GM23338 (cell line): Measurements from ENCODE around the gene SARM1. TPM values are rescaled to one million over a fixed set of nuclear protein-coding genes. Genes with fewer than 3 reads are reported as not detected.

ENCODE experiments used
- ATAC-seq: fragments of 200-7000 bp; cut with Tn5 transposase; 3 replicates; pipeline ENCODE4 v1.9.1; 2020
- DNase-seq: peaks from one replicate; pipeline ENCODE4 v3.0.0-alpha.2; 2015; ENCODE audit warnings: low spot score
- H2AFZ ChIP-seq: fragments of 200-600 bp; sonication (generic); 2 replicates; pipeline ENCODE4 v1.8.0; 2016; ENCODE audit warnings: antibody characterized with exemption, mild to moderate bottlenecking, moderate library complexity
- H3F3A ChIP-seq: fragments of 200-600 bp; sonication (generic); replicated peaks from 2 replicates; pipeline ENCODE4 v1.8.0; 2017; ENCODE audit warnings: antibody characterized with exemption, mixed run types, low read depth
- H3K27ac ChIP-seq: fragments of 200-600 bp; sonication (generic); 2 replicates; pipeline ENCODE4 v1.6.1; 2016; ENCODE audit warnings: low read depth
- H3K27me3 ChIP-seq: fragments of 200-600 bp; sonication (generic); 2 replicates; pipeline ENCODE4 v1.8.0; 2016; ENCODE audit warnings: mild to moderate bottlenecking, mixed run types, moderate library complexity; ENCODE audit not compliant: insufficient read depth
- H3K36me3 ChIP-seq: fragments of 200-600 bp; sonication (generic); 2 replicates; pipeline ENCODE4 v1.8.0; 2016; ENCODE audit warnings: mild to moderate bottlenecking; ENCODE audit not compliant: insufficient read depth
- H3K4me1 ChIP-seq: fragments of 200-600 bp; sonication (generic); 2 replicates; pipeline ENCODE4 v1.8.0; 2016; ENCODE audit warnings: mild to moderate bottlenecking, moderate library complexity; ENCODE audit not compliant: insufficient read depth
- H3K4me2 ChIP-seq: fragments of 200-600 bp; sonication (generic); 2 replicates; pipeline ENCODE4 v1.7.1; 2017; ENCODE audit warnings: mixed run types
- H3K4me3 ChIP-seq: fragments of 200-600 bp; sonication (generic); 2 replicates; pipeline ENCODE4 v1.6.1; 2016; ENCODE audit warnings: mixed run types
- H3K79me2 ChIP-seq: fragments of 200-600 bp; sonication (generic); replicated peaks from 2 replicates; pipeline ENCODE4 v1.8.0; 2017; ENCODE audit warnings: mild to moderate bottlenecking; ENCODE audit not compliant: insufficient read depth
- H3K9me2 ChIP-seq: fragments of 200-600 bp; sonication (generic); 2 replicates; pipeline ENCODE4 v1.8.0; 2017; ENCODE audit not compliant: insufficient read depth
- H4K20me1 ChIP-seq: fragments of 200-600 bp; sonication (generic); replicated peaks from 2 replicates; pipeline ENCODE4 v1.8.0; 2017; ENCODE audit warnings: mild to moderate bottlenecking; ENCODE audit not compliant: insufficient read depth
- H3K27ac Mint-ChIP-seq: 2 replicates; pipeline ENCODE4 v1.8.0; 2020; ENCODE audit warnings: inconsistent platforms, mild to moderate bottlenecking, moderate library complexity, mixed read lengths
- H3K27me3 Mint-ChIP-seq: 3 replicates; pipeline ENCODE4 v1.8.0; 2022; ENCODE audit warnings: low read depth, mild to moderate bottlenecking, moderate library complexity, mixed read lengths, inconsistent platforms; ENCODE audit not compliant: insufficient read depth, poor library complexity
- H3K36me3 Mint-ChIP-seq: 3 replicates; pipeline ENCODE4 v1.8.0; 2021; ENCODE audit warnings: low read depth, mild to moderate bottlenecking, inconsistent platforms, moderate library complexity, mixed read lengths
- H3K4me1 Mint-ChIP-seq: 3 replicates; pipeline ENCODE4 v1.8.0; 2020; ENCODE audit warnings: mild to moderate bottlenecking, inconsistent platforms, mixed read lengths
- H3K4me3 Mint-ChIP-seq: 3 replicates; pipeline ENCODE4 v1.8.0; 2021; ENCODE audit warnings: moderate library complexity, mild to moderate bottlenecking, inconsistent platforms, mixed read lengths
- H3K9me3 Mint-ChIP-seq: 3 replicates; pipeline ENCODE4 v1.8.0; 2020; ENCODE audit warnings: moderate library complexity, mild to moderate bottlenecking, inconsistent platforms, mixed read lengths
- CREB1 ChIP-seq: fragments of 250-450 bp; sonication (Bioruptor Pico); IDR thresholded peaks from 2 replicates; pipeline ENCODE4 v1.5.0; 2020; ENCODE audit warnings: low read depth, mild to moderate bottlenecking, moderate library complexity
- EZH2 ChIP-seq: fragments of 200-600 bp; sonication (generic); IDR thresholded peaks from one replicate; pipeline ENCODE4 v1.8.0; 2017; ENCODE audit warnings: antibody characterized with exemption, mild to moderate bottlenecking, low read depth; ENCODE audit not compliant: unreplicated experiment
- EZH2phosphoT487 ChIP-seq: fragments of 200-600 bp; sonication (generic); IDR thresholded peaks from one replicate; pipeline ENCODE4 v1.8.1; 2018; ENCODE audit warnings: antibody characterized with exemption; ENCODE audit not compliant: unreplicated experiment
- JUNB ChIP-seq: IDR thresholded peaks from one replicate; pipeline ENCODE4 v1.6.1; 2016; ENCODE audit warnings: antibody characterized with exemption; ENCODE audit not compliant: unreplicated experiment
- STAT1 ChIP-seq: IDR thresholded peaks from one replicate; pipeline ENCODE4 v1.6.1; 2016; ENCODE audit warnings: antibody characterized with exemption; ENCODE audit not compliant: unreplicated experiment
- ZNF114 ChIP-seq: fragments of 250-450 bp; sonication (Bioruptor Pico); IDR thresholded peaks from 2 replicates; pipeline ENCODE4 v1.5.0; 2020; ENCODE audit warnings: mild to moderate bottlenecking, moderate library complexity
- ZNF331 ChIP-seq: fragments of 250-450 bp; sonication (Bioruptor Pico); IDR thresholded peaks from 2 replicates; pipeline ENCODE4 v1.5.0; 2020; ENCODE audit warnings: low read depth, mild to moderate bottlenecking, moderate library complexity
- polyA plus RNA-seq: library from polyadenylated mRNA; unstranded; fragments of >200 nt; fragmentation: Nextera tagmentation; extraction: Ambion mirVana; gene quantifications from 2 replicates; pipeline ENCODE4 v1.2.1, GENCODE V29; 2016
- total RNA-seq: library from RNA; depleted of rRNA; stranded (reverse); fragments of >200 nt; shearing (Covaris generic); gene quantifications from 2 replicates; pipeline ENCODE4 v1.2.3, GENCODE V29; 2014
- TF ChIP-seq, protein P1 (sequence below), 2 experiments: fragments of 200-600 bp in 1 of 2; sonication (generic) in 1 of 2; conservative IDR thresholded peaks; 2 replicates each; pipeline versions ENCODE4 v1.5.1 to v1.6.1; 2016 to 2017; ENCODE audit warnings: antibody characterized with exemption in 2 of 2, low read depth in 2 of 2, mild to moderate bottlenecking in 2 of 2, moderate library complexity in 1 of 2
- TF ChIP-seq, protein P2 (sequence below): IDR thresholded peaks from 2 replicates; pipeline ENCODE4 v1.6.1; 2016; ENCODE audit warnings: antibody characterized with exemption
- TF ChIP-seq, protein P3 (sequence below): fragments of 250-450 bp; sonication (Bioruptor Pico); IDR thresholded peaks from 2 replicates; pipeline ENCODE4 v1.5.0; 2020; ENCODE audit warnings: mild to moderate bottlenecking, moderate library complexity

The SARM1 gene
- total and polyA plus RNA-seq, 2 experiments from 2014 or later: 0.89 to 15.3 TPM

DNA sequence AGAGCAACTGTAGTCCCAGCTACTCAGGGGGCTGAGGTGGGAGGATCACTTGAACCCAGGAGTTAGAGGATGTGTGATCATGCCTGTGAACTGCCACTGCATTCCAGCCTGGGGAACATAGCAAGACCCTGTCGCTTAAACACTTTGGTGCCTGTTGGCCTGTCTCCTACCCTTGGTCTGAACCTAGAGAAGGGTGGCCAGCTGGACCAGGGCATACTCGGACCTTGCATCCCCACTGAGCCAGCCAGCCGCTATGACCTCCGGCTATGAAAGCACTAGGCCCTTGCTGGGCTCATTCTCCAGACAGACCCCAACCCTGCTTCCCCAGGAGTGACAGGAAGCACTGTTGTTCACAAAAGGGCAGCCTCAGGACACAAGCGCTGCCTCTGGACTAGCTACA is 40.8 kb upstream of the SARM1 start (continued):
- TF ChIP-seq, protein P1, sequence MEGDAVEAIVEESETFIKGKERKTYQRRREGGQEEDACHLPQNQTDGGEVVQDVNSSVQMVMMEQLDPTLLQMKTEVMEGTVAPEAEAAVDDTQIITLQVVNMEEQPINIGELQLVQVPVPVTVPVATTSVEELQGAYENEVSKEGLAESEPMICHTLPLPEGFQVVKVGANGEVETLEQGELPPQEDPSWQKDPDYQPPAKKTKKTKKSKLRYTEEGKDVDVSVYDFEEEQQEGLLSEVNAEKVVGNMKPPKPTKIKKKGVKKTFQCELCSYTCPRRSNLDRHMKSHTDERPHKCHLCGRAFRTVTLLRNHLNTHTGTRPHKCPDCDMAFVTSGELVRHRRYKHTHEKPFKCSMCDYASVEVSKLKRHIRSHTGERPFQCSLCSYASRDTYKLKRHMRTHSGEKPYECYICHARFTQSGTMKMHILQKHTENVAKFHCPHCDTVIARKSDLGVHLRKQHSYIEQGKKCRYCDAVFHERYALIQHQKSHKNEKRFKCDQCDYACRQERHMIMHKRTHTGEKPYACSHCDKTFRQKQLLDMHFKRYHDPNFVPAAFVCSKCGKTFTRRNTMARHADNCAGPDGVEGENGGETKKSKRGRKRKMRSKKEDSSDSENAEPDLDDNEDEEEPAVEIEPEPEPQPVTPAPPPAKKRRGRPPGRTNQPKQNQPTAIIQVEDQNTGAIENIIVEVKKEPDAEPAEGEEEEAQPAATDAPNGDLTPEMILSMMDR (conservative IDR thresholded peaks at IDR 0.05; ENCODE audit: low read depth in 2 of 2): no peak
- TF ChIP-seq ZNF331 (CRISPR knock-in tag): no peak
- TF ChIP-seq EZH2phosphoT487: no peak

DNA sequence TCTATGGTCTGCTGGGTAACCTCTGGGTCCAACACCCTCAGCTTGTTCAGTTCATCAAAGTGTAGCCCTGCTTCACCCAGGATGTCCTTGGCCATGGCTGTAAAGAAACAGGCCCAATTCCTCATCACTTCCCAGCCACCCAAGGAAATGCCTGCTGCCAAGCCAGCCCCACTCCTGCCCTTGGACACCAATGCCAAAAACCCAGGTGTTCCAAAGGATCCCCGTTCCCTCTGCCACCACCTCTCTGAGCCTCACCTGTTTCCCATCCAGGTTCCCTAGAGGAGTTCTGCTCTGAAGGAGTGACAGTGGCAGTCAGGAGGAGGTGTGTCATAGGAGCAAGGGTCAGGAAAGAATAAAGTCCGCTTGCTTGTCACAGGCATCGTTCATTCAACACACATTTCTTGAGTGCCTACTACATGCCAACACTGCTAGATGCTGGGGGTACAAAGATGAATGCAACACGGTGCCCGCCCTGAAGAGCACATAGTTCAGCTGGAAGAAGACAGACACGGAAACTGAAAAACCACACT is 39.5 kb upstream of the SARM1 start:
- no peaks in the 10 kb centered on the region for H3K9me3 Mint-ChIP-seq
- DNase-seq (no peak), ATAC-seq (no peak)
- Histone ChIP-seq H3K4me3 (no peak overlapping the region), H3F3A (peaks cover 11% of the 10 kb centered on the region; the same call in 1 of the 2 replicates), H3K9me2 (no peaks in the 10 kb centered on the region), H2AFZ (no peak overlapping the region), H3K4me2 (no peak overlapping the region), H3K27ac (no peak overlapping the region), H4K20me1 (peaks cover 22% of the 10 kb centered on the region), H3K79me2 (peaks cover 6% of the 10 kb centered on the region), H3K4me1 (peaks cover 11% of the 10 kb centered on the region), H3K36me3 (peaks cover 18% of the 10 kb centered on the region), H3K27me3 (no peaks in the 10 kb centered on the region)
- H3K36me3 Mint-ChIP-seq: peaks cover 28% of the 10 kb centered on the region
- H3K27me3 Mint-ChIP-seq: peaks cover 15% of the 10 kb centered on the region
- no peak overlapping the region for H3K4me3 Mint-ChIP-seq
- no peak overlapping the region for H3K27ac Mint-ChIP-seq
- TF ChIP-seq, protein P2, sequence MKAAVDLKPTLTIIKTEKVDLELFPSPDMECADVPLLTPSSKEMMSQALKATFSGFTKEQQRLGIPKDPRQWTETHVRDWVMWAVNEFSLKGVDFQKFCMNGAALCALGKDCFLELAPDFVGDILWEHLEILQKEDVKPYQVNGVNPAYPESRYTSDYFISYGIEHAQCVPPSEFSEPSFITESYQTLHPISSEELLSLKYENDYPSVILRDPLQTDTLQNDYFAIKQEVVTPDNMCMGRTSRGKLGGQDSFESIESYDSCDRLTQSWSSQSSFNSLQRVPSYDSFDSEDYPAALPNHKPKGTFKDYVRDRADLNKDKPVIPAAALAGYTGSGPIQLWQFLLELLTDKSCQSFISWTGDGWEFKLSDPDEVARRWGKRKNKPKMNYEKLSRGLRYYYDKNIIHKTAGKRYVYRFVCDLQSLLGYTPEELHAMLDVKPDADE: no peak
- TF ChIP-seq STAT1: no peak
- no peak for TF ChIP-seq JUNB
- no peak for TF ChIP-seq ZNF114 (CRISPR knock-in tag)
- no peak for TF ChIP-seq CREB1 (CRISPR knock-in tag)
- TF ChIP-seq, protein P3, sequence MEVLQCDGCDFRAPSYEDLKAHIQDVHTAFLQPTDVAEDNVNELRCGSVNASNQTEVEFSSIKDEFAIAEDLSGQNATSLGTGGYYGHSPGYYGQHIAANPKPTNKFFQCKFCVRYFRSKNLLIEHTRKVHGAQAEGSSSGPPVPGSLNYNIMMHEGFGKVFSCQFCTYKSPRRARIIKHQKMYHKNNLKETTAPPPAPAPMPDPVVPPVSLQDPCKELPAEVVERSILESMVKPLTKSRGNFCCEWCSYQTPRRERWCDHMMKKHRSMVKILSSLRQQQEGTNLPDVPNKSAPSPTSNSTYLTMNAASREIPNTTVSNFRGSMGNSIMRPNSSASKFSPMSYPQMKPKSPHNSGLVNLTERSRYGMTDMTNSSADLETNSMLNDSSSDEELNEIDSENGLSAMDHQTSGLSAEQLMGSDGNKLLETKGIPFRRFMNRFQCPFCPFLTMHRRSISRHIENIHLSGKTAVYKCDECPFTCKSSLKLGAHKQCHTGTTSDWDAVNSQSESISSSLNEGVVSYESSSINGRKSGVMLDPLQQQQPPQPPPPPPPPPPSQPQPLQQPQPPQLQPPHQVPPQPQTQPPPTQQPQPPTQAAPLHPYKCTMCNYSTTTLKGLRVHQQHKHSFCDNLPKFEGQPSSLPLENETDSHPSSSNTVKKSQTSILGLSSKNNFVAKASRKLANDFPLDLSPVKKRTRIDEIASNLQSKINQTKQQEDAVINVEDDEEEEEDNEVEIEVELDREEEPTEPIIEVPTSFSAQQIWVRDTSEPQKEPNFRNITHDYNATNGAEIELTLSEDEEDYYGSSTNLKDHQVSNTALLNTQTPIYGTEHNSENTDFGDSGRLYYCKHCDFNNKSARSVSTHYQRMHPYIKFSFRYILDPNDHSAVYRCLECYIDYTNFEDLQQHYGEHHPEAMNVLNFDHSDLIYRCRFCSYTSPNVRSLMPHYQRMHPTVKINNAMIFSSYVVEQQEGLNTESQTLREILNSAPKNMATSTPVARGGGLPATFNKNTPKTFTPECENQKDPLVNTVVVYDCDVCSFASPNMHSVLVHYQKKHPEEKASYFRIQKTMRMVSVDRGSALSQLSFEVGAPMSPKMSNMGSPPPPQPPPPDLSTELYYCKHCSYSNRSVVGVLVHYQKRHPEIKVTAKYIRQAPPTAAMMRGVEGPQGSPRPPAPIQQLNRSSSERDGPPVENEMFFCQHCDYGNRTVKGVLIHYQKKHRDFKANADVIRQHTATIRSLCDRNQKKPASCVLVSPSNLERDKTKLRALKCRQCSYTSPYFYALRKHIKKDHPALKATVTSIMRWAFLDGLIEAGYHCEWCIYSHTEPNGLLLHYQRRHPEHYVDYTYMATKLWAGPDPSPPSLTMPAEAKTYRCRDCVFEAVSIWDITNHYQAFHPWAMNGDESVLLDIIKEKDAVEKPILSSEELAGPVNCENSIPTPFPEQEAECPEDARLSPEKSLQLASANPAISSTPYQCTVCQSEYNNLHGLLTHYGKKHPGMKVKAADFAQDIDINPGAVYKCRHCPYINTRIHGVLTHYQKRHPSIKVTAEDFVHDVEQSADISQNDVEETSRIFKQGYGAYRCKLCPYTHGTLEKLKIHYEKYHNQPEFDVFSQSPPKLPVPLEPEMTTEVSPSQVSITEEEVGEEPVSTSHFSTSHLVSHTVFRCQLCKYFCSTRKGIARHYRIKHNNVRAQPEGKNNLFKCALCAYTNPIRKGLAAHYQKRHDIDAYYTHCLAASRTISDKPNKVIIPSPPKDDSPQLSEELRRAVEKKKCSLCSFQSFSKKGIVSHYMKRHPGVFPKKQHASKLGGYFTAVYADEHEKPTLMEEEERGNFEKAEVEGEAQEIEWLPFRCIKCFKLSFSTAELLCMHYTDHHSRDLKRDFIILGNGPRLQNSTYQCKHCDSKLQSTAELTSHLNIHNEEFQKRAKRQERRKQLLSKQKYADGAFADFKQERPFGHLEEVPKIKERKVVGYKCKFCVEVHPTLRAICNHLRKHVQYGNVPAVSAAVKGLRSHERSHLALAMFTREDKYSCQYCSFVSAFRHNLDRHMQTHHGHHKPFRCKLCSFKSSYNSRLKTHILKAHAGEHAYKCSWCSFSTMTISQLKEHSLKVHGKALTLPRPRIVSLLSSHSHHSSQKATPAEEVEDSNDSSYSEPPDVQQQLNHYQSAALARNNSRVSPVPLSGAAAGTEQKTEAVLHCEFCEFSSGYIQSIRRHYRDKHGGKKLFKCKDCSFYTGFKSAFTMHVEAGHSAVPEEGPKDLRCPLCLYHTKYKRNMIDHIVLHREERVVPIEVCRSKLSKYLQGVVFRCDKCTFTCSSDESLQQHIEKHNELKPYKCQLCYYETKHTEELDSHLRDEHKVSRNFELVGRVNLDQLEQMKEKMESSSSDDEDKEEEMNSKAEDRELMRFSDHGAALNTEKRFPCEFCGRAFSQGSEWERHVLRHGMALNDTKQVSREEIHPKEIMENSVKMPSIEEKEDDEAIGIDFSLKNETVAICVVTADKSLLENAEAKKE (CRISPR knock-in tag): no peak
- no peak for TF ChIP-seq EZH2
- TF ChIP-seq ZNF331 (CRISPR knock-in tag): no peak
- peaks cover 18% of the 10 kb centered on the region for H3K4me1 Mint-ChIP-seq
